Activated CD4-positive, alpha-beta T cell treated with anti-CD3 and anti-CD28 coated beads for 24 hours (primary cell): Measurements from ENCODE around the gene PRKG1.
"Not testable (repeated sequence)": the region's sequence is repeated elsewhere in the genome, so short reads cannot be mapped to it uniquely, and the experiment has no call there.

Experiments used
- DNase-seq, 2 donors: peaks; one replicate each; pipeline ENCODE4 v3.0.0-alpha.2; 2020; ENCODE audit warnings: low read depth in 2 of 2

Gene PRKG1

GRCh38 chr10:51170518-51171245 is 96.4 kb downstream of the PRKG1 start:
- no peak for DNase-seq

- no peak for DNase-seq
Observed at GRCh38 chr10:51171946-51172345, 97.7 kb downstream of the PRKG1 start.

GRCh38 chr10:51176976-51177695 is 102.8 kb downstream of the PRKG1 start:
- no peak for DNase-seq

GRCh38 chr10:51178634-51179033 is 104.3 kb downstream of the PRKG1 start:
- DNase-seq, result no peak

GRCh38 chr10:51180141-51180540 is 105.9 kb downstream of the PRKG1 start:
- no peak for DNase-seq

- DNase-seq, result no peak
Observed at GRCh38 chr10:51183783-51184182, 109.5 kb downstream of the PRKG1 start.

GRCh38 chr10:51186361-51186760 is 112.1 kb downstream of the PRKG1 start:
- no peak for DNase-seq

GRCh38 chr10:51188008-51188407 is 113.7 kb downstream of the PRKG1 start:
- DNase-seq, result no peak

GRCh38 chr10:51188866-51189265 is 114.6 kb downstream of the PRKG1 start:
- no peak for DNase-seq

- no peak for DNase-seq
Observed at GRCh38 chr10:51196508-51197175, 122.4 kb downstream of the PRKG1 start.

- no peak for DNase-seq
Observed at GRCh38 chr10:51198170-51198569, 123.9 kb downstream of the PRKG1 start.

- no peak for DNase-seq
Observed at GRCh38 chr10:51201947-51202346, 127.7 kb downstream of the PRKG1 start.

- no peak for DNase-seq
Observed at GRCh38 chr10:51203359-51203758, 129.1 kb downstream of the PRKG1 start.

- no peak for DNase-seq
Observed at GRCh38 chr10:51204066-51204465, 129.8 kb downstream of the PRKG1 start.

- no peak for DNase-seq
Observed at GRCh38 chr10:51204701-51205100, 130.4 kb downstream of the PRKG1 start.

- no peak for DNase-seq
Observed at GRCh38 chr10:51206500-51206899, 132.2 kb downstream of the PRKG1 start.

GRCh38 chr10:51212937-51213336 is 138.7 kb downstream of the PRKG1 start:
- DNase-seq, result not testable (repeated sequence)

- no peak for DNase-seq
Observed at GRCh38 chr10:51214207-51215196, 140.2 kb downstream of the PRKG1 start.

- DNase-seq, result no peak
Observed at GRCh38 chr10:51215951-51216834, 141.9 kb downstream of the PRKG1 start.

- no peak for DNase-seq
Observed at GRCh38 chr10:51217505-51217904, 143.2 kb downstream of the PRKG1 start.
